NCI-H2196 (cell line): ENCODE results near the gene RPLP2.

ENCODE experiments used
- DNase-seq: peaks from one replicate; lab custom pipeline; 2025; ENCODE audit not compliant: unreplicated experiment; lab: John Stamatoyannopoulos, UW

RPLP2 gene

GRCh38 chr11:773425-773824 lies 36.3 kb upstream of the RPLP2 start:
- DNase-seq, result no peak

- DNase-seq, result no peak
Measured at GRCh38 chr11:773830-774229, 35.9 kb upstream of the RPLP2 start.

GRCh38 chr11:774873-775592 lies 34.7 kb upstream of the RPLP2 start:
- DNase-seq, result no peak

GRCh38 chr11:776263-776560 lies 33.6 kb upstream of the RPLP2 start:
- no peak for DNase-seq

GRCh38 chr11:776561-777287 lies 33.0 kb upstream of the RPLP2 start:
- peak; percentile 10 for DNase-seq

GRCh38 chr11:777288-778255 lies 32.2 kb upstream of the RPLP2 start, which contains the start of gene GATD1:
Gene GATD1 (minus strand): TSS chr11:777487. CDS start chr11:777462, 25 bp downstream.
- peak; percentile 92 for DNase-seq

- DNase-seq, result no peak
Measured at GRCh38 chr11:778976-779954, 30.5 kb upstream of the RPLP2 start.

- DNase-seq, result no peak
Measured at GRCh38 chr11:779955-780532, 29.7 kb upstream of the RPLP2 start.

- DNase-seq, result no peak
Measured at GRCh38 chr11:782264-783174, 27.2 kb upstream of the RPLP2 start.

- DNase-seq, result no peak
Measured at GRCh38 chr11:783581-784015, 26.2 kb upstream of the RPLP2 start.

GRCh38 chr11:786235-787083 lies 23.3 kb upstream of the RPLP2 start:
- no peak for DNase-seq

GRCh38 chr11:787084-787675 lies 22.6 kb upstream of the RPLP2 start:
- DNase-seq, result no peak

GRCh38 chr11:788009-788640 lies 21.6 kb upstream of the RPLP2 start:
- no peak for DNase-seq

- DNase-seq, result no peak
Measured at GRCh38 chr11:788953-789940, 20.5 kb upstream of the RPLP2 start.

GRCh38 chr11:789943-790342 lies 19.8 kb upstream of the RPLP2 start, which contains the start of gene CEND1:
Gene CEND1 (minus strand): TSS chr11:790090. CDS start chr11:788576, 1,514 bp downstream.
- peak; percentile 57 for DNase-seq
